ENCODE measurements around the gene IL10. TPM values are rescaled to one million over a fixed set of nuclear protein-coding genes. Genes with fewer than 3 reads are reported as not detected.
A peak's percentile ranks its signal among the peaks of the same experiment; 100 is the strongest.

IL10 gene
- total RNA-seq, 4 donors from 2014 or later = 0.78 to 4.8 (median 1.1) TPM; not detected in 1

GRCh38 chr1:206751891-206752290 is 20.4 kb downstream of the IL10 start:
- 62 to 64% methylated on average over 5 of the region's 5 CpGs for WGBS, 2 donors
- TF ChIP-seq POLR2A (IDR thresholded peaks at IDR 0.05) (no peak), CTCF (IDR thresholded peaks at IDR 0.05) (no peak), EP300 (IDR thresholded peaks at IDR 0.05) (no peak)
- no peaks in the 10 kb centered on the region for H3K27me3 ChIP-seq

GRCh38 chr1:206748348-206749030 is 23.8 kb downstream of the IL10 start:
- no peaks in the 10 kb centered on the region for H3K4me1 ChIP-seq
- H3K27ac ChIP-seq = no peak overlapping the region
- no peak overlapping the region for H3K4me3 ChIP-seq
- 68 to 70% methylated on average over 3 of the region's 3 CpGs for WGBS, 2 donors
- TF ChIP-seq CTCF (IDR thresholded peaks at IDR 0.05) (no peak), POLR2A (IDR thresholded peaks at IDR 0.05) (no peak), EP300 (IDR thresholded peaks at IDR 0.05) (peak in 1 of 2 donors; percentile 12)
- no peaks in the 10 kb centered on the region for H3K36me3 ChIP-seq
- H3K9me3 ChIP-seq = no peaks in the 10 kb centered on the region
- H3K27me3 ChIP-seq = no peaks in the 10 kb centered on the region
- no peak for DNase-seq (ENCODE audit: low spot score in 2 of 2)

More at GRCh38 chr1:206751891-206752290, 20.4 kb downstream of the IL10 start:
- DNase-seq (ENCODE audit: low spot score in 2 of 2) = no peak
- no peaks in the 10 kb centered on the region for H3K4me1 ChIP-seq
- H3K27ac ChIP-seq = no peak overlapping the region
- no peak overlapping the region for H3K4me3 ChIP-seq
- no peaks in the 10 kb centered on the region for H3K36me3 ChIP-seq
- peaks cover 0 to 3% (median 0%) of the 10 kb centered on the region in 4 donors for H3K9me3 ChIP-seq

- 90 to 92% methylated on average over 1 of the region's 1 CpG for WGBS, 2 donors
- Histone ChIP-seq H3K27me3 (no peaks in the 10 kb centered on the region), H3K9me3 (no peaks in the 10 kb centered on the region), H3K4me3 (no peak overlapping the region), H3K4me1 (no peaks in the 10 kb centered on the region), H3K27ac (no peak overlapping the region), H3K36me3 (no peaks in the 10 kb centered on the region)
- no peak for DNase-seq (ENCODE audit: low spot score in 2 of 2)
- TF ChIP-seq POLR2A (IDR thresholded peaks at IDR 0.05) = no peak
- TF ChIP-seq EP300 (IDR thresholded peaks at IDR 0.05) = no peak
- no peak for TF ChIP-seq CTCF (IDR thresholded peaks at IDR 0.05)
These were observed 27.0 kb downstream of the IL10 start for GRCh38 chr1:206745301-206745700.

- Histone ChIP-seq H3K4me1 (no peaks in the 10 kb centered on the region), H3K27me3 (no peaks in the 10 kb centered on the region), H3K4me3 (no peak overlapping the region), H3K36me3 (no peaks in the 10 kb centered on the region), H3K9me3 (no peaks in the 10 kb centered on the region), H3K27ac (no peak overlapping the region)
- TF ChIP-seq CTCF (IDR thresholded peaks at IDR 0.05) = no peak
- TF ChIP-seq EP300 (IDR thresholded peaks at IDR 0.05) = no peak
- TF ChIP-seq POLR2A (IDR thresholded peaks at IDR 0.05) = no peak
- no peak for DNase-seq (ENCODE audit: low spot score in 2 of 2)
- WGBS, 2 donors = 56 to 57% methylated on average over 4 of the region's 4 CpGs
These were observed 27.6 kb downstream of the IL10 start for GRCh38 chr1:206744683-206745082.

GRCh38 chr1:206742719-206743383 is 29.4 kb downstream of the IL10 start:
- TF ChIP-seq POLR2A (IDR thresholded peaks at IDR 0.05) = no peak
- TF ChIP-seq CTCF (IDR thresholded peaks at IDR 0.05) = no peak
- TF ChIP-seq EP300 (IDR thresholded peaks at IDR 0.05) = no peak
- no peak overlapping the region for H3K27ac ChIP-seq
- H3K4me1 ChIP-seq = peaks cover 0 to 9% (median 0%) of the 10 kb centered on the region in 4 donors
- H3K36me3 ChIP-seq = no peaks in the 10 kb centered on the region
- H3K4me3 ChIP-seq = no peak overlapping the region
- 67 to 72% methylated on average over 13 of the region's 13 CpGs for WGBS, 2 donors
- no peaks in the 10 kb centered on the region for H3K9me3 ChIP-seq
- H3K27me3 ChIP-seq = no peaks in the 10 kb centered on the region
- DNase-seq (ENCODE audit: low spot score in 2 of 2) = no peak

All from tibial nerve (tissue), 4 donors.